OCI-LY3 (cell line): ENCODE measurements around the gene ABCB4.

Experiments used
- H2AFZ ChIP-seq: fragments of 200-600, 300-600 bp; shearing (Covaris generic); 2 replicates; pipeline ENCODE4 v1.6.0; 2014; ENCODE audit warnings: antibody characterized with exemption, low read depth, low read length
- H3K27ac ChIP-seq: fragments of 200-600, 300-600 bp; sonication (generic); 2 replicates; pipeline ENCODE4 v1.5.1; 2014; ENCODE audit warnings: mild to moderate bottlenecking, low read length, moderate library complexity, mixed read lengths
- H3K27me3 ChIP-seq: fragments of 200-600, 300-600 bp; sonication (generic); 2 replicates; pipeline ENCODE4 v1.6.1; 2014; ENCODE audit warnings: low read depth, low read length, mixed read lengths
- H3K36me3 ChIP-seq: fragments of 200-600, 300-600 bp; sonication (generic); replicated peaks from 2 replicates; pipeline ENCODE3; 2014; ENCODE audit warnings: low read depth, low read length, mixed read lengths
- H3K4me1 ChIP-seq: fragments of 300-600, 200-600 bp; sonication (generic); 2 replicates; pipeline ENCODE4 v1.6.1; 2014; ENCODE audit warnings: low read length, mixed read lengths
- H3K4me2 ChIP-seq: fragments of 200-600, 300-600 bp; sonication (generic); 2 replicates; pipeline ENCODE4 v1.6.1; 2014; ENCODE audit warnings: low read length, mixed read lengths
- H3K4me3 ChIP-seq: fragments of 300-600, 200-600 bp; sonication (generic); 2 replicates; pipeline ENCODE4 v1.5.1; 2014; ENCODE audit warnings: antibody characterized with exemption, mild to moderate bottlenecking, low read length, moderate library complexity
- H3K79me2 ChIP-seq: fragments of 300-600, 200-600 bp; shearing (Covaris generic); 2 replicates; pipeline ENCODE4 v1.6.1; 2014; ENCODE audit warnings: mild to moderate bottlenecking, low read length, mixed read lengths
- H3K9ac ChIP-seq: fragments of 300-600, 200-600 bp; shearing (Covaris generic); 2 replicates; pipeline ENCODE4 v1.6.0; 2014; ENCODE audit warnings: mild to moderate bottlenecking, low read length, moderate library complexity
- H3K9me3 ChIP-seq: fragments of 200-600, 300-600 bp; shearing (Covaris generic); 2 replicates; pipeline ENCODE4 v1.6.1; 2014; ENCODE audit warnings: low read length, mixed read lengths; ENCODE audit not compliant: insufficient read depth
- H4K20me1 ChIP-seq: fragments of 200-600, 300-600 bp; sonication (generic); 2 replicates; pipeline ENCODE4 v1.6.1; 2016; ENCODE audit warnings: low read length, mixed read lengths; ENCODE audit not compliant: insufficient read depth
- EZH2phosphoT487 ChIP-seq: fragments of 200-600 bp; shearing (Covaris generic); IDR thresholded peaks from 2 replicates; pipeline ENCODE4 v1.6.1; 2018; ENCODE audit warnings: antibody characterized with exemption, mixed run types, low read depth
- TF ChIP-seq, protein P1 (sequence below): fragments of 200-600, 300-600 bp; sonication (generic); IDR thresholded peaks from 2 replicates; pipeline ENCODE4 v1.5.1; 2014; ENCODE audit warnings: antibody characterized with exemption, low read length, low read depth

ABCB4 gene

DNA sequence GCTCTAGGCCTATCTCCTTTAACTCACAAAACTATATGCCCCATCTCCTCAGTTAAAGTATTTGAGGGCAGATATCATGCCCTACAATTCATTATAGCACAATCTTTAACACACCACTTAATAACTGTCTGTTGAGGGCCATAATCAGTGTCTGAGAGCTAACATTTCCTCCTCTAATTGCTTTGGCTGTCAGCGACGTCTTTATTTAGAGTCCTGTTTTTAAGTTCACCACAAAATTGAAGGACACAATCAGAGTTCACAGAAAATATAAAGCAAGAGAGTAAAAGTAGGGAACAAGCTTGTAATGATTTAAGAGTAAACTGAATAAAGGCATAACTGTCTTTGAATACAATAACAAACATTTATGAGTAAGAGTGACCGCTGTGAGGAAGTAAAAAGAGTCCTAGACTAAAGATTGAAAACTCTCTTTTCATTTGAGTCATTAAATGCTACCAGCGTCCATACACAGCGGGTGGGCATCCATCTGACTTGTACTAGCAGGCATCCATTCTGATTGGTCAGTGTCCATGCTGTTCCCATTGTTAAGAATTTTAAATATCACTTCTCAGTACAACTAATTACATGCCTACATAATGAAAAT is 38.4 kb upstream of the ABCB4 start:
- Histone ChIP-seq H3K9me3 (no peaks in the 10 kb centered on the region), H3K27ac (no peak overlapping the region), H3K4me2 (no peak overlapping the region), H3K79me2 (no peaks in the 10 kb centered on the region), H3K4me1 (peaks cover 18% of the 10 kb centered on the region), H3K4me3 (no peak overlapping the region), H4K20me1 (no peaks in the 10 kb centered on the region), H3K36me3 (no peaks in the 10 kb centered on the region), H3K9ac (no peak overlapping the region), H3K27me3 (no peaks in the 10 kb centered on the region), H2AFZ (no peak overlapping the region)
- TF ChIP-seq, protein P1, sequence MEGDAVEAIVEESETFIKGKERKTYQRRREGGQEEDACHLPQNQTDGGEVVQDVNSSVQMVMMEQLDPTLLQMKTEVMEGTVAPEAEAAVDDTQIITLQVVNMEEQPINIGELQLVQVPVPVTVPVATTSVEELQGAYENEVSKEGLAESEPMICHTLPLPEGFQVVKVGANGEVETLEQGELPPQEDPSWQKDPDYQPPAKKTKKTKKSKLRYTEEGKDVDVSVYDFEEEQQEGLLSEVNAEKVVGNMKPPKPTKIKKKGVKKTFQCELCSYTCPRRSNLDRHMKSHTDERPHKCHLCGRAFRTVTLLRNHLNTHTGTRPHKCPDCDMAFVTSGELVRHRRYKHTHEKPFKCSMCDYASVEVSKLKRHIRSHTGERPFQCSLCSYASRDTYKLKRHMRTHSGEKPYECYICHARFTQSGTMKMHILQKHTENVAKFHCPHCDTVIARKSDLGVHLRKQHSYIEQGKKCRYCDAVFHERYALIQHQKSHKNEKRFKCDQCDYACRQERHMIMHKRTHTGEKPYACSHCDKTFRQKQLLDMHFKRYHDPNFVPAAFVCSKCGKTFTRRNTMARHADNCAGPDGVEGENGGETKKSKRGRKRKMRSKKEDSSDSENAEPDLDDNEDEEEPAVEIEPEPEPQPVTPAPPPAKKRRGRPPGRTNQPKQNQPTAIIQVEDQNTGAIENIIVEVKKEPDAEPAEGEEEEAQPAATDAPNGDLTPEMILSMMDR: no peak
- TF ChIP-seq EZH2phosphoT487: no peak

DNA sequence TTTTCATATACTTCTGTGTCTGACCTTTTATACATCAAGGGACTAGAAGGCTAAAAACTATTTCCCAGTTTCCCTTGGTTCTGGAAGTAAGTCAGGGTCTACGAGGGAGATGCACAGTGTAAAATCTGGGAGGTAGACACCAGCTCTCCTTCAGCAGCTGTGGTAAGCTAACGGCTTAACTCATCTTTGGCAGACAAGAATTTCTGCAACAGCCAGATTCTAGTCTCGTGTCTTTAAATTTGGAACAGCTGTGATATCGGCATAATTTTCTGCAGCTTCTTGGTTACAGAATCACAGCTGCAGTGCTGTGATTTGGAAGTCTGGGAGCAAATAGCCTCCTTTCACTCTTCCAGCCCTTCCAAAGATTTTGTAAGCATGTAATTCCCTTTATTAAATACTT is 37.4 kb upstream of the ABCB4 start:
- Histone ChIP-seq H3K27me3 (no peaks in the 10 kb centered on the region), H3K79me2 (no peaks in the 10 kb centered on the region), H4K20me1 (no peaks in the 10 kb centered on the region), H3K4me3 (no peak overlapping the region), H3K9me3 (no peaks in the 10 kb centered on the region), H3K4me2 (no peak overlapping the region), H2AFZ (no peak overlapping the region), H3K27ac (no peak overlapping the region), H3K9ac (no peak overlapping the region), H3K4me1 (peaks cover 24% of the 10 kb centered on the region), H3K36me3 (no peaks in the 10 kb centered on the region)
- no peak for TF ChIP-seq EZH2phosphoT487
- TF ChIP-seq, protein P1: no peak

DNA sequence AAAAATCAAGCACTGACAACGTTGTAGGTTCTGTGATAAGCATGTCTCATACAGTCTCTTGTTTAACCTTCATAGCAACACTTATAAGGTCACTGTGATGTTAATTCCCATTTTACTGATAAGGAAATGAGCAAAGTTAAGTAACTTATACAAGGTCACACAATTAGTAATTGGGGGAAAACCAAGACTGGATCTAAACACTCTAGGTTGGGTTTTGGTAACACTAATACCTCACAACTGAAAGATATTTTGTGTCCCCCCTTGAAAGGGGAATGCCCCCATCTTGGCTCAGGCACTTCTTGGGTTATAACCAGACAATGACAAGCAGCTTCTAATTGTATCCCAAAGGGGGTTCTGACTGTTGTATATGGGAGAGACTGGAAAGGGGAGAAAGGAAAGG is 36.0 kb upstream of the ABCB4 start:
- H3K27me3 ChIP-seq: no peaks in the 10 kb centered on the region
- no peak overlapping the region for H3K4me3 ChIP-seq
- H4K20me1 ChIP-seq: no peaks in the 10 kb centered on the region
- H3K36me3 ChIP-seq: no peaks in the 10 kb centered on the region
- no peak overlapping the region for H3K9ac ChIP-seq
- H3K9me3 ChIP-seq: no peaks in the 10 kb centered on the region
- no peak overlapping the region for H3K4me2 ChIP-seq
- H2AFZ ChIP-seq: no peak overlapping the region
- H3K79me2 ChIP-seq: no peaks in the 10 kb centered on the region
- H3K4me1 ChIP-seq: peaks cover 34% of the 10 kb centered on the region
- TF ChIP-seq EZH2phosphoT487: no peak
- TF ChIP-seq, protein P1: no peak
- H3K27ac ChIP-seq: no peak overlapping the region

DNA sequence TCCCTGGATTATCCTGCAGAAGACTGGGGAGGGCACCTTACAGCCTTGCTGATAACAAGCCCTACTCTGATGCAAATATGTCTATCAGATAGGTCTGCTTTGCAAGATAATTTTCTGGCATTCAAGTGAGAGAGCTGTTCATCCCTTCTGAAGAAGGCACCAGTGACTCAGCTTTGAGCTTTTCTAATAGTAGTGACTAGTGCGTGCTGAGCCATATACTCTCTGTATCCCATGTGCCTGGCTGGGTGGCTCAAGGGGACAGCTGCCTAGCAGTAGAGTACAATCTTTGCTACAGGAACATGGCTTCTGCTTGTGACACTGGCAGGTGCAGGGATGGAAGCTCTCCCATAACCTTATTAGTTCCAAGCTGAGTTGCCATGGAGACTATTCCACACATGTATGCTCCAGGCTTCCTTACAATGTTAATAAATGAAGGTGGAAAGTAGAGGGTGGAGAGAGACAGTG is 35.0 kb upstream of the ABCB4 start:
- Histone ChIP-seq H2AFZ (no peak overlapping the region), H3K27ac (no peak overlapping the region)

More for the DNA sequence above, 35.0 kb upstream of the ABCB4 start:
- Histone ChIP-seq H3K9me3 (no peaks in the 10 kb centered on the region), H3K27me3 (no peaks in the 10 kb centered on the region), H3K79me2 (no peaks in the 10 kb centered on the region), H3K36me3 (no peaks in the 10 kb centered on the region), H4K20me1 (no peaks in the 10 kb centered on the region), H3K4me2 (no peak overlapping the region), H3K4me1 (peaks cover 43% of the 10 kb centered on the region), H3K9ac (no peak overlapping the region), H3K4me3 (no peak overlapping the region)
- TF ChIP-seq, protein P1: no peak
- no peak for TF ChIP-seq EZH2phosphoT487
